HG03378 (cell line): ENCODE results near the gene BCAS1.
A peak's percentile ranks its signal among the peaks of the same experiment; 100 is the strongest.

ENCODE experiments used
- ATAC-seq: cut with Tn5 transposase; IDR thresholded peaks from one replicate; pipeline ENCODE4 v1.9.1; 2021; ENCODE audit warnings: mild to moderate bottlenecking, moderate library complexity; ENCODE audit not compliant: unreplicated experiment

Gene BCAS1

DNA sequence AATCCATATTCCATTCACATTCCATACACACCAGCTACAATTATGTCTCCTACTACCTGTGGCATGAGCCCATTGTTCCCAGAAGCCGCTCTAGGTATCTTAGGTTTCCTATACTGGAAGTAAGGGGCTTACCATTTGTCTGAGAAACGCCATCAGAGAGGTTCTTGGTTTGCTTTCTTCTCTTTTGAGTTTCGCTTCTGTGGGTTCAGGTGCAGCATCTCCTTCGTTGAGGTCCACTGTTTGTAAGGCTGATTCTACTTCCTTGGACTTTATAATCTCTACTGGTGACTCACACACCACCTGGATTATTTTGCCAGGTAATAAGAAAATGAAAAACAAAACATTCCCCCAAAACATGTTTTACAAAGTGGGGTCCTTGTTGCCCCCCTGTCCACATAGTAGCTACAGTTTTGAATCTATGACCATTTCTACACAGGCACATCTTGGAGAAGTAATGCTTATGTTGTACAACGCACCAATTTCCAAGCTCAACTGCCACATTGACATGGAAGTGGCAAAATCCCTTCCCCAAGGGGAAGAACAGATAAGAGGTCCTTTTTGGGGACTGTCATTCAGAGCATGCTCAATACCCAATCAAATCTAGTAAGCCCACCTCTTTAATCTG lies 103.5 kb downstream of the BCAS1 start:
- ATAC-seq: no peak

DNA sequence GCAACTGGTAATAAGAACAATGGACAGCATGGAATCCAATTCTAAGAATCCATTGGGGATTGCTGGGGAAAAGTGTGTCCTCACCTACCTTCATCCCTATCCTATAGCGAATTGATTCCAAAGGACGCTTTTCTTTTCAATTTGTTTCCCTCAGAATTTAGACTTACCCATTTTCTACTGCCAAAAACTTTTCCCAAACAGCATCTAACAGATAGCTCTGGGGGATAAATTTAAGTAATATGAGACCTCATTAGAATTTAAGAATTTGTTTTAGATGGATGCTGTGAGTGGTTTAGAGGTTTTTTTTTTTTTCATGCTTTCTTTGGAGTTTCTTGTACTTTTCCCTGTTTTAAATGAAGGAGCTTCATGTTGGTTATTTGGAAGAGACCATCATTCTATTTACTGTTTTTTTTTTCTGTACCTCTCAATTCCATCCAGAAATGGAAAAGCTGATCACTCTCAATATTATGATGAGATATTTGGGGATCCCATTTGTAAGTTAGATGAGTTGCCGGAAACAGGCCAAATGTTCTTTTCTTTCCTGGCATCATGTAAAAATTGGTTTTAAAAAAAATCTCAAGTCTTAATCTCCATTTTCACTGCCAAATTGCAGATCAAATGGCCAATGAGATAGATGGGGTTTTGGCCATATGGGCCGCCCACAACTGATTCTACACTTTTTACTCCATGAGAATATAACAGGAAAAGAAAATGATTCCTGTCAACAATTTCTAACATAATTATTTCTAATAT lies 105.7 kb downstream of the BCAS1 start:
- no peak for ATAC-seq

DNA sequence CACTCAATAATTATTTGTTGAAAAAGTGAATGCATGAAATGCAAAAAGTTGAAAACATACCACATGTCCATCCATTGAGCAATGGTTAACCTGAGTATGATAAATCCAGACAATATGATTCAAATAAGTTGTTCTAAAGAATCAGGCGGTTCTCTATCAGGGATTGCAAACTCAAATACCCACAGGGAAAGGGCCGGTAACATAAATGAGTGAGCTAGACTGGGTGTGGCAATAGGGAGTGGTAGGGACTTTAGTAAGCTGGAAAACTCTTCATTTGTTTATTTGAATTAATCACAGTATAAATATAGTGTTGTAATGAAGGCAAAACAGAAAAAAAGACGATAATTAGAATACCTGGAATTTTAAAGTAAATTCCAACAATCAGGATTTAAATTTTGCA lies 106.3 kb downstream of the BCAS1 start:
- no peak for ATAC-seq

DNA sequence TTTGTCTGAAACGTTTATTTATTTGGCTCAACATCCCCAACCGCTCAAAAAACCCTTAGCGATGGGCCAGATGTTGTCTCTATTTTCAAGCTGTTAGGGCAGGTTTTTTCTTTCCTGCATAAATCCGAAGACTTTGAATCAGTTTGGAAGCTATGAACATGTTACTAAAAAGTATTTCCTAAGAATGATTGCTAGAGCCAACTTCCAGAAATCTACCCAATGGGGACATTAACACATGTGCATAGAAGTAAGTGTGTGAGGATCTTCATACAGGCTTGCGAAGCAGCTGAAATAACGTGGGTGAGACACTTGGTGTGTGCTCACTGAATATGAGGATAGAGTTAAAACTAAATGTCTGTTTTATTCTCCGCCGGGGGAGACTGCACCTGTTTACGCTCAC lies 106.8 kb downstream of the BCAS1 start:
- no peak for ATAC-seq

DNA sequence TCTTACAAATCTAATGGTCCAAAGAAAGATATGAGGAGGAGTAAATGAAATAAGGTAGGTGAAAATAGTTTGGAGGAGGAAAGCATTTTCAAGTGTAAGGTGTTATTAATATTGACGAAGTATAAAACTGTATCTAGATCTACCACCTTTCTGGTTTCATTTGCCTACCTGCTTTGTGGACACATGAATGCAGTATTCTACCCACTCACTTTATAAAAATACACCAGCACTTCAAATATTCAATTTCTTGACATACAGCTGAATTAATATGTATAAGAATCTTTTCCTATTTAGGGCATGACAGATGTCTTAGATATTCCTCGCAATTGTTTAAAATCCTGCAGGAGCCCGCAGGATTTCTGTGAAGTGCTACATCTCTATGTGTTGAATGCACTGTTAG lies 108.0 kb downstream of the BCAS1 start:
- ATAC-seq: no peak

DNA sequence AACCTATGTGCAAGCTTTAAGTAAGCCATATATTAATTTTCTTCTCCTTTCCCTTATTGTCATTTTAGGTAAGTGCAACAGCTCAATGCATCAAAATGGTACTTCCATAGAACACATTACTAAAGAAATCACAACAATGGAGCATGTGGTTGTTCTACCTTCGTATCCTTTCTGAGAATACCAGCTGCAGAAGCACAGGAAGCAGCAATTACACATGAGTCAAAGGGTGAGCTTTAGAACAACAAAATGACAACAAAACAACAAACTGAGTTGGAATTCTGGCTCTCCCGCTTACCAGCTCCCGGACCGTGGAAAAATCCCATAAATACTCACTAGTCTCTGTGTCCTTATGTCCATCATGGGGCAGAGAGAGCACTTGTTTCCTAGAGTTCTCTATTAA lies 108.9 kb downstream of the BCAS1 start:
- ATAC-seq: no peak

DNA sequence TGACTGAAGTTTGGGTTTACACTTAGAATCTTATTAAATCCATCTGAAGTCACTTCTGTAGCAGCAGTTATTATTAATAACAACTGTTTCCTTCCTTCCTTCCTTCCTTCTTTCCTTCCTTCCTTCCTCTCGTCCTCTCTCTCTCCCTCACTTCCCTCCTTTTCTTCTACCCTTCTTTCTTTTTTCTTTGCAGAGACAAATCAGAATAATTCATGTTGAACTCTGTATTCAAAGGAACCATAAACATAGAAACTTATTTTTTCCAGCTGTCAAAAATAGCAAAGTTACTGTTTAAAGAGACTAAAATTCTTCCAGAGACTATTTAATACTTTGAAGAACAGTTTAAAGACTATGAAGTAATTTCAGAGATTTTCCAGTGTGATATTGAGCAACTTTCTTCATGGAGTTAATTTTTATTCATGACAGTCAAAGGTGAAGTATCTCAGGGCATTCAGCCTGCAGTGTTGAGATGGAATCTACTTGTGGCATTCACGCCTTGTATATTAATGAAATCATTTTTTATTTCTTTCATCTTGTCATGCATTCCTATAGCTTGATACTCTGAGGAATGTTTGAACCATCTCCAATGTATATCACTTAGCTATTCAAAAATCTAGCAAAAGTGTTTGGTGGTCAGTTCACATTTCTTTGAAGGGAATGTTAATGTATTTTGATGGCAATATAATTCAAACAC lies 109.7 kb downstream of the BCAS1 start:
- no peak for ATAC-seq

DNA sequence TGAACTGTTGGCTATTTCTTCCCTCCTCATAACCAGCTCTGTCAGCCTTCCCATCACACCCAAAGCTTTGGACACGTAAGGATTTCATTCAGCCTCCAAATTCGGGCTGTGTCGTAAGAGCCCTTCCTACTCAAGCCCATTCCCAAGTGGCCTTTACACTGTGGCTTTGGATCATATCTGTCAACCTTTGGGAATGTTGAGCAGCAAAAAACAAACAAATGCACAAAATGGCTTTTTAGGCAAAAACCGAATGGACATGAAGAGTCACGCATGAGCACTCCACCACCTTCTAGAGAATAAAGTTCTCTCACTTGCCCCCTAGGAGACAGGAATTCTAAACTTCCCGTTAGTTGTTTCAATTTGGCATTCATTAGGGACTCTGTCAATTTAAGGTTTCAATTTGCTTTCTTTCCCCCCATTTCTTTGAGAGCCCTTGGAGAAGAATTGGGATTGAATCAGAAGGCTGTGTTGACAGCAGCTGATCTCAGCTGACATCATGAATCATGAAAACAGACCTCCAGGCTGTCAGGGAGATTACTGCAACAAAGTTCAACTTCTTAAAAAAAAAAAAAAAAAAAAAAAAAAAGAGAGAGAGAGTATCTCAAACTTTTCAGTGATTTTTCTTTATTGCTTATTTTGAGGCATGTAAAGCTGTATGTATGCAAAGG lies 110.3 kb downstream of the BCAS1 start:
- no peak for ATAC-seq

DNA sequence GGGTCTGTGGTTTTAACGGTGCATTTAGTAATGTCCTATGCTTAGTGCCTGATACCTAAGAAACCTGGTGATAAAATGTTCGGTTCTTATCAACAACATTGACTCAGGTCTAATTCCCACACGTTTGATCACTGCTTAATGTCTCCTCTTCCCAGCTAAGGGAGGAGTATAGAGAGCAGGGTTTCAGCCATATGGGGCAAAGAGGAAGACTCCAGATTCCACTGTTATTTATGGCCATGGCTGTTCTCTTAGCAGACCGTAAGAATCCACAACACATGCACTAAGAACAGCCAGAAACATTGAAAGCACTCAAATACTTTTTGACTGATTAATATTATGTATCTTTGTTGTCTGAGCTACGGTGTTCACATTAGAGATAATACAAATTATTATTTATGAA lies 112.1 kb downstream of the BCAS1 start:
- ATAC-seq: no peak

DNA sequence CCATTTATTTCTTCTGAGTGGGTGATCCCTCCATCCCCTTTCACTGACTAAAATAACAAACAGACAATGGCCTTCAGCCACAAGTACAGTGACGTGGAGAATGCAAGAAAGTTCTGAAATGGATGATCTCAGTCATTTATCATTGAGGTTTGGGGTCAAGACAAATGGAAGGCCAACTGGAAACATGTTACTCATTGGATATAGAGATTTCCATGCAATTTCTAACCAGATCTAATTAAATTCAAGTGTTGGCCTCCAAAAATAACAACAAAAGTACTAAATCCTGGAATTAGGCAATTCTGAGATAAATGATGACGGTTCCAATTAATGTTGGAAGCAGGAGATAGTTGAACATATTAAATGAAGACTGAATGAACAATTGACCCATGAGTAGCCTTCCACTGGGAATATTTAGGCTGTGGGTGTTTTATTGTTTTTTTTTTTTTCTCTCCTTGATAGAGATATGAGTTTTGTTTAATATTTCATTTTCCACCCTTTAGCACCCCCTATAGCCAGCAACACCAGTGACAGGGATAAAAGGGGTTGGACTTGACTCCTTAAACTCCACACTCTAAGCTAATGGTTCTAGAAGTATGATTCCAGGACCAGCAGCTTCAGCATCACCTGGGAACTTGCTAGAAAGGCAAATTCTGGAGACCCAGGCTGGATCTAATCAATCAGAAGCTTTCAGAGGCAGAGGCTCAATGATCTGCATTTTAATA lies 112.8 kb downstream of the BCAS1 start:
- ATAC-seq: no peak

DNA sequence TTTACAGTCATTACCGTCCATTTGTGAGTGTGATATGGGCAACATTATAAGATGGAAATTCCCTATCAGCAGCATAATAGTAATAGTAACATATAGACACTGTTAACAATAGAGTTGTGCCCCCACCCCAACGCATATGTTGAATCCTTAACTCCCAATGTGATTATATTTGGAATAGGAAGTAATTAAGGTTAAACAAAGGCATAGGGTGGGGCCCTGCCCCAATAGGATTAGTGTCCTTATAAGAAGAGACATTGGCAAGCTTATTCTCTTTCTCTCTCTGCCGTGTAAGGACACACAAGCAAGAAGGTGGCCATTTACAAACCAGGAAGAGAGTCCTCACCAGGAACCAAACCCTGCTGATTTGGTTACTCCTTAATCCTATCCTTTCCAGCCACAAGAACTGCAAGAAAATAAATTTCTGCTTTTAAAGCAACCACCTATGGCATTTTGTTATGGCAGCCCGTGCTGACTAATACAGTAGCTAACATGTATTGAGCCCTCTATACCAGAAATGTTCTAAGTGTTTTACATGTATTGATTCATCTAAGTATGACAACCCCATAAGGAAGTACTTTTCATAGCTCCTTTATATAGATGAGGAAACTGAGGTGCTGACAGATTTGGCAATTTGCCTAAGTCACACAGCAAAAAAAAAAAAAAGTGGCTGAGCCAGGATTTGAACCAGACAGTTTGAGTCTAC lies 114.2 kb downstream of the BCAS1 start:
- ATAC-seq: no peak

DNA sequence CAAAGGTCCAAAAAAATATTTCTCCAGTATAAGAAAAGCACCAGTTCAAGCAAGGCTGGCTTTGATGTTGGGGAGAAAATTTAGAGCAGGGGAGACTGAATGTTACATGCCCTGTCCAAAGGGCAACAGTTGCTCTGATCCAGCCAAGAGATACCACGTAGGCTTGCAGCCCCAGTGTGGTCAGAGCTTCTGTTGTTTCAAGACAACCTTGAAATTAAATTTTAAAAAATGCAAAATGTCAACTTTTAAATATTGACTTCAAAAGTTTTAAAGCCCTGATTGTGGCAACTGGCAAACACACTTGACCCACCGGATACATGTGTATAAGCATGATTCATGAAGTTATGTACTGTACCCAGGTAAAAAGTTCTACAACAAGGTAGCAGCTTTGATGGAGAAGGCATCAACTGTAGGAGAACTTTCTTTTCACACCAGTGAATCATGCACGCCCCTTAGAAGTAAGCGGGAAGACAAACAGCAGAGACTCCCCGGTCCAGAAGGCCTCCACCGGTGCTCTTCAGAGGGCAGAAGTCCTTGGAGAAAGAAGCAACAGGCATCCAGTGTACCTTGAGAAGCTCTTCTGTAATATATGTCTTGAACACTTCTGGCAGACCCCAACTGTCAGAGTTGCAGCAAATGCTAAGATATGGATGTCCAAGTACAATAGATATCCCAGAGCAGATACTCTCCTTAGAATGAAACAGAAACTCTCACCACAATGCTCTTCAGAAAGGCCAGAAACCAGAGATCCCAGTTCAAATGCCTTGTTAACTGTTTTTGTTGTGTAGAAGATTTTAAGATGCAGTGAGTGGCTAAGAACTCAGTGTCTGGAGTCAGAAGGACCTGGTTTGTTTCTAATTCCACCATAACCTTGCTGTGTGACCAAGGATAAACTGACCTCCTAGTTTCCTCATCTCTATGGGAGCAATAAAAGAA lies 115.4 kb downstream of the BCAS1 start:
- no peak for ATAC-seq

DNA sequence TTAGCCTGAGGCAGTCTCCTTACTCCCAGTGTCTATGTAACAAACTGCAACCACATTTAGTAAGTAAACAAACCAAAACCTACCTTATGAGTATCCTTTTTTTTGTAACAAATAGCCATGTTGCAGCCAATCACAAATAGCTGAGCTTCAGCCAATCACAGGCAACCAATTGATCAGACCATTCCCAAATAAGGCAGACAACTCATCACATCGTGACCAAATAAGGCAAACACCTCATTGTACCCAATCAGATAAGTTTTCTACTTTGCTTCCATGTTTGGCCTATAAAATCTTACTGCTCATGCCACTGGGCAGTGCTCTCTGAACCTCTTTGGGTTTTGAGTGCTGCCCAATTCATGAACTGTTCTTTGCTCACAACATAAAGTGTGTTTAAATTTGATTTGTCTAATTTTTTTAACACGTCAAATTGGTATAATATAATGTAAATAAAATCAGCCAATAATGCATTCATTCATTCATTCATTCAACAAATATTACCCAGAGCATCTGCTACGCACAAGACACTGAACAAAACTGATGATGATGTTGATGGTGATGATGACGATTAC lies 117.8 kb downstream of the BCAS1 start:
- ATAC-seq: no peak

DNA sequence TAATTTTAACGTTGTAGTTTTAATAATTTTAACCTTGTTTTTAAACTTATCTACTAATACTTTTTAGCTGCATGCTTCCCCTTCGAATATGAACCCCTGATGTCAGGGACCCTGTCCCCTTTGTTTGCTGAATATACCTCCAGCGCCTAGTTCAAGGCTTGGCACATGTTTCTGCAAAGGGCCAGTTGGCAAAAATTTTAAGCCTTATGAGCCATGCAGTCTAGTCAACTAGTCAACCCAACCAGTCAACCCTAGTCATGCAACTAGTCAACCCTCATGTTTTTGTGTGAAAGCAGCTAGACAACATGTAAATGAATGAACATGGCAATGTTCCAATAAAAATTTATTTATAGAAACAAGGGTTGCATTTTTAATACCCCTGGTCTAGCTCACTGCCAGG lies 119.8 kb downstream of the BCAS1 start:
- no peak for ATAC-seq

DNA sequence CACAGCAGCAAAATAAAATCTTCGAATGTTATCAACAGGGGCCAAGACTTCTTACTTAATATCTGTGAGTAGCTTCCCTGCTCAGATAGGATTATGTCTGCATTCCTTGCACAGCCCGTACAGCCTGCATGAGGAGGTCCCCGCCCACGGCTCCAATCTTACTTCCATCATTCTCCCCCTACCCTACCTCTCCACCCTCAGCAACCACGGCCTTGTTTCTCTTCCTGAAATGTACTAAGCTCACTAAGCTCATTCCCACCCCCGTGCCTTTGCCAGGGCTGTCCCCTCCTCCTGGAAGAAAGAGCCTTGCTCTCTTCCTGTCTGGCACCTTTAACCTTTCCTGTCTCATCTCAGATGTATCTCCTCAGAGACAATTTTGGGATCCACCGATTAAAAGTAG lies 120.4 kb downstream of the BCAS1 start:
- ATAC-seq: no peak

DNA sequence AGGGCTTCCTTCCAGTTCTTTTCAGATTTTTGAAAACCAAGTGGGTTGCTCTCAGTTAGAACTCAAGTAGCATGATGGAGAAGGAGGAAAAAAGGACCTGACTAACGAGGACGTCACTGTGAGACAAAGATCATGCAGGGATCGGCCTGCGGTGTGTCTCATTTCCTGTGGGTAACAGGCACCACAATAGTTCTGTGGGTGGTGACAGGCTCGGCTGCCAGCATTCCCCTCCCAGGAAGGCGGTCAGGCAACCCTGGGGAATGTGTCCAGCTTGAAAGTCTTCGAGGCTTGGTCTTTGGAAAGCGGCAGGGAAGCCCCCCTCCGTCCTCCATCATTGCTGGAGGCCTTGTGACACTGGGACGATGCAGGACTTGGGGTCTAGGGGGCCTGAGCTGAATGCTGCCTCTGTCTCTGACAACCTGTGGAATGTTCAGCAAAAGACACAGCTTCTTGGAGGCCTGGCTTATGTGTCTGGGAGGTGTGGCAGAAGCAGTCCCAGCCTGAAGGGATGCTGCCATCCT lies 121.0 kb downstream of the BCAS1 start:
- peak; percentile 82 for ATAC-seq

DNA sequence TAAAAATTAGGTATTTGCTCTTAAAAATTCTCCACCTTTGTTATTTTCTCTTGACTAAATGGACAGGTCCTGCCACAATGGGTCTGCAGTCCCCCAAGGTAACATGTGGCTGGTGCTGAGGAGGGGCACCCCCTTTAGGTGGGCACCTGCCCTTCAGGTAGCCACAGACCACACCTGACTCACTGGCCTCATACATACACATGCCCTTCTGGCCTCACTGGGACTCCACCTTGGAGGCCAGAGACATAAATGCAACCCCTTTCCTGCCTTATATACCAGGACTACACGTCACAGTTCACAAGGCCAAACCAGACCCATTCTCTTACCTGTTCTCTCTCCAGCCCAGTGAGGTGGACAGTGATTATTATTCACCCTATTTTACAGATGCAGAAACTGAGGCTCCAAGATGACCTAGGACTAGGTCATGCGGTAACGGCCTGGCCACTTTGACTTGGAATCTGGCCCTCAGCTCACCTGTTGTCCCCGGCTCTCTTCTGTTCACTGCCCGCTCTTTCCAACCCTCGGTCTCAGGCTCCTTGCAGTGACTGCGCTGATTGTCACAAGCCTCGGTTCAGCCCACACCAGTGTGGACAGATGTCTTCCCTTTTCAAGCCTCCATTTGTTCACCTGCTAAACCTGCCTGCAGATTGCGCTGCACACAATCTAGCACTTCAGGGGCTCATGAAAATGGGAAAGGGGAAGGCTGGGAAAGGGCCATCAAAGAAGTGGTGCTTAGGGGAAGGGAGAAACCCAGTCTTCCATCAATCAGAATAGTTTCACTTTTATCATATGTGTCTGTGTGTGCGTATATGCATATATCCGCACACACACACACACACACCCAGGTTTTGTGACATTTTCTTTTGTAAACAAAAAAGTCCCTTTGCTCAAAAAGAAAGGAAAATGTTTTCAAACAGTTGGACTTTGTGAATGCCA lies 121.7 kb downstream of the BCAS1 start:
- peak; percentile 28 for ATAC-seq
